Iris pigment epithelial cell (primary cell): ENCODE results near the gene MXD1.

Source experiments
- DNase-seq: peaks from one replicate; pipeline ENCODE4 v3.0.0-alpha.2; 2011; ENCODE audit warnings: low read depth

MXD1 gene

GRCh38 chr2:69952336-69953115 is 37.6 kb downstream of the MXD1 start:
- no peak for DNase-seq

- no peak for DNase-seq
Observed at GRCh38 chr2:69954084-69954483, 39.2 kb downstream of the MXD1 start.

GRCh38 chr2:69955029-69955428 is 40.1 kb downstream of the MXD1 start:
- DNase-seq, result no peak

GRCh38 chr2:69956475-69956979 is 41.6 kb downstream of the MXD1 start:
- no peak for DNase-seq

- DNase-seq, result no peak
Observed at GRCh38 chr2:69957965-69958364, 43.1 kb downstream of the MXD1 start.

- DNase-seq, result no peak
Observed at GRCh38 chr2:69958480-69958879, 43.6 kb downstream of the MXD1 start.

- no peak for DNase-seq
Observed at GRCh38 chr2:69959425-69959824, 44.5 kb downstream of the MXD1 start.

GRCh38 chr2:69960821-69961220 is 45.9 kb downstream of the MXD1 start:
- DNase-seq, result no peak

GRCh38 chr2:69961496-69961895 is 46.6 kb downstream of the MXD1 start, which contains the start of gene ASPRV1:
Gene ASPRV1, minus strand, starts transcription at chr2:69961631. Its CDS starts 195 bp downstream, at chr2:69961436.
- DNase-seq, result no peak

GRCh38 chr2:69962986-69963730 is 48.2 kb downstream of the MXD1 start:
- no peak for DNase-seq

- no peak for DNase-seq
Observed at GRCh38 chr2:69964353-69964841, 49.5 kb downstream of the MXD1 start.

- no peak for DNase-seq
Observed at GRCh38 chr2:69965756-69966445, 51.0 kb downstream of the MXD1 start.

GRCh38 chr2:69966496-69966895 is 51.6 kb downstream of the MXD1 start:
- peak; percentile 20 for DNase-seq

- DNase-seq, result no peak
Observed at GRCh38 chr2:69968609-69969008, 53.7 kb downstream of the MXD1 start.

- DNase-seq, result no peak
Observed at GRCh38 chr2:69969126-69969983, 54.4 kb downstream of the MXD1 start.

GRCh38 chr2:69969991-69970390 is 55.1 kb downstream of the MXD1 start:
- DNase-seq, result no peak

- no peak for DNase-seq
Observed at GRCh38 chr2:69972822-69973221, 57.9 kb downstream of the MXD1 start.

- DNase-seq, result peak; percentile 64
Observed at GRCh38 chr2:69973335-69973735, 58.4 kb downstream of the MXD1 start.

- no peak for DNase-seq
Observed at GRCh38 chr2:69975136-69975852, 60.4 kb downstream of the MXD1 start.

GRCh38 chr2:69975853-69976462 is 61.0 kb downstream of the MXD1 start:
- no peak for DNase-seq
